ENCODE data around the gene NEMF.
"Not testable (repeated sequence)": the region's sequence is repeated elsewhere in the genome, so short reads cannot be mapped to it uniquely, and the experiment has no call there.

Gene NEMF

GRCh38 chr14:49745191-49745590, 107.4 kb downstream of the NEMF start:
- no peak overlapping the region for H3K27ac ChIP-seq (ENCODE audit: low read depth, low read length)
- H2BK5ac ChIP-seq (ENCODE audit: low read depth, low read length, poor library complexity): no peak overlapping the region
- H3K4me2 ChIP-seq (ENCODE audit: low read length): no peak overlapping the region
- H3K9me3 ChIP-seq (ENCODE audit: insufficient read depth, low read depth, low read length): no peaks in the 10 kb centered on the region
- no peak overlapping the region for H2AK5ac ChIP-seq (ENCODE audit: low read length)
- no peak overlapping the region for H3K4ac ChIP-seq (ENCODE audit: low read depth, low read length)
- no peaks in the 10 kb centered on the region for H3K27me3 ChIP-seq (ENCODE audit: insufficient read depth, low read length)
- H4K91ac ChIP-seq (ENCODE audit: low read depth, low read length): no peak overlapping the region
- no peaks in the 10 kb centered on the region for H3K79me2 ChIP-seq (ENCODE audit: control insufficient read depth, insufficient read depth, low read length, poor library complexity)
- H3K4me3 ChIP-seq (ENCODE audit: low read depth, low read length): no peak overlapping the region
- H2BK12ac ChIP-seq (ENCODE audit: low read length): no peak overlapping the region
- no peak overlapping the region for H2BK120ac ChIP-seq (ENCODE audit: insufficient read depth, low read length, poor library complexity)
- H4K8ac ChIP-seq (ENCODE audit: low read depth, low read length): no peak overlapping the region
- WGBS (ENCODE audit: extremely low coverage, insufficient coverage, insufficient read length): no CpG with 5 or more reads among the region's 1 CpG
- H2AFZ ChIP-seq (ENCODE audit: insufficient read depth, low read length, poor library complexity): no peak overlapping the region
- no peak for DNase-seq
- H3K4me1 ChIP-seq (ENCODE audit: control insufficient read depth in 1 of 2, insufficient read depth in 2 of 2, low read length in 2 of 2): no peaks in the 10 kb centered on the region
- H3K23ac ChIP-seq (ENCODE audit: low read length): no peak overlapping the region
- no peak overlapping the region for H3K9ac ChIP-seq (ENCODE audit: low read length)
- no peaks in the 10 kb centered on the region for H3K36me3 ChIP-seq (ENCODE audit: control insufficient read depth in 1 of 2, insufficient read depth in 2 of 2, low read length in 2 of 2)
- no peak overlapping the region for H3K18ac ChIP-seq (ENCODE audit: low read length)
- no peak overlapping the region for H4K12ac ChIP-seq (ENCODE audit: low read depth, low read length)
- H3K14ac ChIP-seq (ENCODE audit: low read length): no peak overlapping the region
- H3K79me1 ChIP-seq (ENCODE audit: low read length): no peaks in the 10 kb centered on the region

GRCh38 chr14:49735669-49736068, 116.9 kb downstream of the NEMF start:
- not testable (repeated sequence) for H3K79me1 ChIP-seq (ENCODE audit: low read length); H2BK5ac ChIP-seq (ENCODE audit: low read depth, low read length, poor library complexity); H2AFZ ChIP-seq (ENCODE audit: insufficient read depth, low read length, poor library complexity); H2BK120ac ChIP-seq (ENCODE audit: insufficient read depth, low read length, poor library complexity); H3K23ac ChIP-seq (ENCODE audit: low read length); H2BK12ac ChIP-seq (ENCODE audit: low read length); H3K9ac ChIP-seq (ENCODE audit: low read length); H3K4me3 ChIP-seq (ENCODE audit: low read depth, low read length); H4K8ac ChIP-seq (ENCODE audit: low read depth, low read length); H3K9me3 ChIP-seq (ENCODE audit: insufficient read depth, low read depth, low read length); H3K4me1 ChIP-seq (ENCODE audit: control insufficient read depth in 1 of 2, insufficient read depth in 2 of 2, low read length in 2 of 2); H2AK5ac ChIP-seq (ENCODE audit: low read length); H4K91ac ChIP-seq (ENCODE audit: low read depth, low read length); H3K4ac ChIP-seq (ENCODE audit: low read depth, low read length); H3K27me3 ChIP-seq (ENCODE audit: insufficient read depth, low read length); DNase-seq; H3K27ac ChIP-seq (ENCODE audit: low read depth, low read length); H3K18ac ChIP-seq (ENCODE audit: low read length); H3K79me2 ChIP-seq (ENCODE audit: control insufficient read depth, insufficient read depth, low read length, poor library complexity); H3K4me2 ChIP-seq (ENCODE audit: low read length); H3K36me3 ChIP-seq (ENCODE audit: control insufficient read depth in 1 of 2, insufficient read depth in 2 of 2, low read length in 2 of 2); H4K12ac ChIP-seq (ENCODE audit: low read depth, low read length); H3K14ac ChIP-seq (ENCODE audit: low read length)
- no CpG with 5 or more reads among the region's 4 CpGs for whole genome bisulfite sequencing (ENCODE audit: extremely low coverage, insufficient coverage, insufficient read length)

GRCh38 chr14:49733836-49734235, 118.8 kb downstream of the NEMF start:
- Histone ChIP-seq H3K4me3 (ENCODE audit: low read depth, low read length) (no peak overlapping the region), H3K27ac (ENCODE audit: low read depth, low read length) (no peak overlapping the region), H3K27me3 (ENCODE audit: insufficient read depth, low read length) (no peaks in the 10 kb centered on the region), H3K79me1 (ENCODE audit: low read length) (no peaks in the 10 kb centered on the region), H3K4me1 (ENCODE audit: control insufficient read depth in 1 of 2, insufficient read depth in 2 of 2, low read length in 2 of 2) (no peaks in the 10 kb centered on the region), H3K4me2 (ENCODE audit: low read length) (no peak overlapping the region), H3K9ac (ENCODE audit: low read length) (no peak overlapping the region), H3K36me3 (ENCODE audit: control insufficient read depth in 1 of 2, insufficient read depth in 2 of 2, low read length in 2 of 2) (no peaks in the 10 kb centered on the region), H3K9me3 (ENCODE audit: insufficient read depth, low read depth, low read length) (no peaks in the 10 kb centered on the region), H3K18ac (ENCODE audit: low read length) (no peak overlapping the region), H3K79me2 (ENCODE audit: control insufficient read depth, insufficient read depth, low read length, poor library complexity) (no peaks in the 10 kb centered on the region), H4K12ac (ENCODE audit: low read depth, low read length) (no peak overlapping the region), H3K14ac (ENCODE audit: low read length) (no peak overlapping the region), H3K23ac (ENCODE audit: low read length) (no peak overlapping the region), H4K8ac (ENCODE audit: low read depth, low read length) (no peak overlapping the region), H3K4ac (ENCODE audit: low read depth, low read length) (no peak overlapping the region), H2AK5ac (ENCODE audit: low read length) (no peak overlapping the region), H4K91ac (ENCODE audit: low read depth, low read length) (no peak overlapping the region), H2BK12ac (ENCODE audit: low read length) (no peak overlapping the region), H2BK5ac (ENCODE audit: low read depth, low read length, poor library complexity) (no peak overlapping the region), H2AFZ (ENCODE audit: insufficient read depth, low read length, poor library complexity) (no peak overlapping the region), H2BK120ac (ENCODE audit: insufficient read depth, low read length, poor library complexity) (no peak overlapping the region)
- no peak for DNase-seq

- Histone ChIP-seq H3K9me3 (ENCODE audit: insufficient read depth, low read depth, low read length) (no peaks in the 10 kb centered on the region), H2BK120ac (ENCODE audit: insufficient read depth, low read length, poor library complexity) (no peak overlapping the region), H4K8ac (ENCODE audit: low read depth, low read length) (no peak overlapping the region), H3K36me3 (ENCODE audit: control insufficient read depth in 1 of 2, insufficient read depth in 2 of 2, low read length in 2 of 2) (no peaks in the 10 kb centered on the region), H2BK12ac (ENCODE audit: low read length) (no peak overlapping the region), H3K23ac (ENCODE audit: low read length) (no peak overlapping the region), H2AK5ac (ENCODE audit: low read length) (no peak overlapping the region), H3K4me2 (ENCODE audit: low read length) (no peak overlapping the region), H3K79me1 (ENCODE audit: low read length) (no peaks in the 10 kb centered on the region), H3K18ac (ENCODE audit: low read length) (no peak overlapping the region), H3K4me3 (ENCODE audit: low read depth, low read length) (no peak overlapping the region), H3K4ac (ENCODE audit: low read depth, low read length) (no peak overlapping the region), H2BK5ac (ENCODE audit: low read depth, low read length, poor library complexity) (no peak overlapping the region), H3K9ac (ENCODE audit: low read length) (no peak overlapping the region), H3K27ac (ENCODE audit: low read depth, low read length) (no peak overlapping the region), H4K12ac (ENCODE audit: low read depth, low read length) (no peak overlapping the region), H3K79me2 (ENCODE audit: control insufficient read depth, insufficient read depth, low read length, poor library complexity) (no peaks in the 10 kb centered on the region), H3K4me1 (ENCODE audit: control insufficient read depth in 1 of 2, insufficient read depth in 2 of 2, low read length in 2 of 2) (no peaks in the 10 kb centered on the region), H4K91ac (ENCODE audit: low read depth, low read length) (no peak overlapping the region), H3K14ac (ENCODE audit: low read length) (no peak overlapping the region), H3K27me3 (ENCODE audit: insufficient read depth, low read length) (no peaks in the 10 kb centered on the region), H2AFZ (ENCODE audit: insufficient read depth, low read length, poor library complexity) (no peak overlapping the region)
- no peak for DNase-seq
- WGBS (ENCODE audit: extremely low coverage, insufficient coverage, insufficient read length): no CpG with 5 or more reads among the region's 3 CpGs
Measured at GRCh38 chr14:49732896-49733295, 119.7 kb downstream of the NEMF start.
